ENCODE data around the gene PGBD5.

Gene PGBD5

DNA sequence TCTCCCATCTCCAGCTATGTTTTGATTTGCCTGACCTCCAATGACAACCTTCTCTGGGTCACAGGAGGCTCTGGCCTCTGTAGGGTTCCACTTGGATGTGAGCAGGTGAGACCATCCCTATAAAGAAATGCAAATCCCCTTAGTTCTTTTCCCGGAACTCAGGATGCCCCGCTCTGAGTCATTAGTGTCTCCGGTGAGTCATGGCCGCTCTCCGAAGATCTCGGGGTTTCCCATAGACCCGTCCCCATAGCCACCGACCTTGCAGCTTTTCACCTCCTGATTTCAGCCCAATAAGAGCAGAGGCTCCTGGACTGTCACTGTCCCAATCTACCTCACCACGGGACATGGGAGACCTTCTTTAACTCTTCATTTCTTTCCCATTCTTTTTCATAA, 98.2 kb downstream of the PGBD5 start:
- H3K4me3 ChIP-seq (ENCODE audit: low read depth, low read length) = no peak overlapping the region

DNA sequence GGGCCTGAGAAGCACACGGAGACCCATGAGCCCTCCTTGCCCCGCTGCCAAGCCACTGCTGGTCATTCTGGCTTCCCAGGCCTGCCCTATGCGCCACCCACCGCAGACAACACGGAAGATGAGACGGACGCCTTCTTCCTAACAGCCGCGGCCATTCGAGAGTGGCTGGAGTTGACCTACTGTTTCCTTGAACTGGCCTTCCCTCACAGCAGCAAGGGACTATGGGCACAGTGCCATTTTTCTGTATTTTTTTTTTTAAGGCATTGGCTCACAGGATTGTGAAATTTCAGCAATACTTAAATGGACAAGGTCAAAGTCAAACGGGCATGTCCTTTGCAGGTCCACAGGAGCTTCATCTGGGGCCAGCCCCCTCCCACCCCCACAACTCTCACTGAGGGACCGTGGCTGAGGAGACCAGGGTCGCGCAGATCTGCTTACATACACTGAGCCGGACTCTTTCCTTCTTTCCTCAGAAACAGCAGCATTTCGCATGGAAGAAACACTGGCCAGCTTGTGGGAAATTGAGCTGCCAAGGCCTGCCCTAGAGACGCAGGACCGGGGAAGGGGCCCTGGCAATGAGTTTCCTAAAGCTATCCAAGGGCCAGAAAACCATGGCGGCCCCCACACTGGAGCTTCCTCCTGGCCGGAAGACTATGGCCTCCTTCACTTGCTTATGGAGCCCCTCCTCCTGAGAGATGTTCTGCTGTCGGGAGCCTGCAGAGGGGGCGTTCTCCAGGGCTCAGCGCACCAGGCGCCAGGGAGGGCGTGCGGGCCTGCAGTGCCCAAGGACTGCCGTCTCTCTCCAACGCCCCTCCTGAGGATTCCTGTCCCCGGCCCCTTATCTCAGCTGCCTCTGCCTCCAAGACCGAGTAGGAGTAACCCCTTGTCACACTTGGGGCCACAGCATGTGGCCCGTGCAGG, 98.9 kb downstream of the PGBD5 start:
- no peak overlapping the region for H3K4me3 ChIP-seq (ENCODE audit: low read depth, low read length)

DNA sequence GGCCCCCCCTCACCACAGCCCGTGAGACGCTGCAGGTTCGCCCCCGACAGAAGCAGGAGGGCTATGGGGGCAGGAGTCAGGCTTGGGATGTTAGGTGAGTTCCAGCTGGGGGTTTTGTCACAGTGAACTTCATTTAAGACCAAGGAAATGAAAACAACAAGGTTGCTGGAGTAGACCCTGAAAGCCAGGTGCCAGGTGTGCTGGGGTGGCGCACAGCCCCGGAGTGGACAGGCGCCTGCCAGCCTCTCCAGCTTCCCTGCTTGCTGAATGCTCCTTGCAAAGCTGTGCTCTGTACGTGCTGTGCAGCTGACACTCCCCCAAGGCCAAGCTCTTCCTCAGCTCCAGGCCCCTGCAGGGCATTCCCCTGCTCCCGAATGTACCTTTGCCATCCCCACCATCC, 102.4 kb downstream of the PGBD5 start:
- no peak overlapping the region for H3K4me3 ChIP-seq (ENCODE audit: low read depth, low read length)

DNA sequence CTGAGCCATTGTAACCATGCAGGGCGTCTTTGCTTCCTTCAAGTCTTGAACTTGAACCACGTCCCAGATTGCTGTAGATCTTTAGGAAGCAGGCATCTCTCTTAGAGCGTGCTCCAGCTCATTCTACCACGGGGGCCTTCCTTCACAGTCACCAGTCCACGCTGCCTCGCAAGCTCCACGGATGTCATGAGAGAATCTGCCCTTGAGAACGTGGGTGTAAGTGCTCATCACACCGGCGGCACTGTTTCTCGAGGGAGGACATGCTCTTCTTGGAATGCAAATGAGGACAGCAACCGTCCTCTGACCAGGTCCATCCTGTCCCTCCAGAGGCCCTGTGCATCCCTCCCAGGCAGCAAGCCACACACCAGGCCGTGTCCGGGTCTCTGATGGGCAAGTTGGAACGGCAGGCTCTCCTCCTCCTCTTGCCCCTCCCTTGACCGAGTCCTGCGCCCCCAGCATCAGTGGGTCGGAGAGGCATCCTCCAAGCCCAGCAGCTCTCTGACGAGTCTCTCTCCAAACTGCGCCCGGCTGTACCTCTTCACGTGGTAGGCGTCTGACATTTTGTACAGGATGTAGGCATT, 103.1 kb downstream of the PGBD5 start:
- H3K4me3 ChIP-seq (ENCODE audit: low read depth, low read length) = no peak overlapping the region

DNA sequence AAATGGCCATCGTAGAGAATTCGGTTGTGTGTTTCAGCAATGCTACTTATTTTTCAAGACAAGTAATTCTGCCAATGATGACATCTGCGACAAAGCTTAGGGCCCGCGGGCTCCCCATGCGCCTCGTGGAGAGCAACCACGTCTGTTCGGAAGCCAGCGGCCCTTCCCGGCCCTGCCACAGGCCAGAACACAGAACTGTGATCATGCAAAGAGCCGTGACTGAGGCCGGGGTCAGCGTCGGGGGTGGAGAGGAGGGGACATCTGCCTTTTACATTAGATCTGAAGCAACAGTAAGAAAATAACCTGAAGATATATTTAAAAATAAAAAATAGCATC, 103.7 kb downstream of the PGBD5 start:
- no peak overlapping the region for H3K4me3 ChIP-seq (ENCODE audit: low read depth, low read length)

DNA sequence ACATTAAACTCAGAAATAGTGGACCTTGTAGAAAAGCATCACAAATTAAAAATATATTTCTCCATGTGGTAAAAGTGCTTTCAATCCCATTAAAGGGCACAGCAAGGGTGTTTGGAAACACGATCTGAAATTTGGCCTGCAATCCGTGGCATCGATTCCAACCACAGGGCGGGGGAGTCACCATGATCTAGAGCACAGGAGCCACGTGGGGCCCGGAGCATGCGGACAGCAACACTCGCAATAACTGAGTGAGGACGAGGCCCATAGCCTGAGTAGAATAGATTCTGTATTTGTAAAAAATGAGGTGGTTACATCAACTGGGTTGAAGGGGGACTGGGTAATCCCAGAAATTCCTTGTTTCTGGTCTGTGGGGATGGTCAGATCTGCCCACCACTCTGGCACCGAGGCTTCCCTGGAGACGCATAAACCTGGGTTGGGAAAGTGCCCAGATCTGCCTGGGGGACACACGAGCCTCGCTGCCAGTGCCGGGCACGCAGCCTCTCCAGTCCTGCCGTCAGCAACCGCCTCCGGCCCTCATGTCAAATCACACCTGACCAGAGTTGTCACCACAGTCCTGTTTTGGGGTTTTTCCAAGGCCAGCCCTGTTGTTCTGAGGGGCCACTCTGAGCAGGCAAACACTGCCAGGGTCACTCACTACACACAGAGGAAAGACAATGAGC, 104.3 kb downstream of the PGBD5 start:
- no peak overlapping the region for H3K4me3 ChIP-seq (ENCODE audit: low read depth, low read length)

DNA sequence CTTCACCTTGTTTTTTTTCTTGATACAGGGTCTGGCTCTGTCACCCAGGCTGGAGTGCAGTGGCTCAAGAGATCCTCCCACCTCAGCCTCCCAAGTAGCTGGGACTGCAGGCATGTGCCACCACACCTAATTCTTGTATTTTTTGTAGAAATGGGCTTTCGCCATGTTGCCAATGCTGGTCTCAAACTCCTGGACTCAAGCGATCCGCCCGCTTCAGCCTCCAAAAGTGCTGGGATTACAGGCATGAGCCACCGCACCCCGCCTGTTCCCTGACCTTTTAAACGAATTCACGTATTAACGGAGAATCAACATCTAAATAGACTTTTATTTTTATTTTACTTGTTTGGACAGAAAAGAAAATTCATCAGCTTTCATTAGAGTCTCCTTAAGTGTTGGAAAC, 104.8 kb downstream of the PGBD5 start:
- no peak overlapping the region for H3K4me3 ChIP-seq (ENCODE audit: low read depth, low read length)

DNA sequence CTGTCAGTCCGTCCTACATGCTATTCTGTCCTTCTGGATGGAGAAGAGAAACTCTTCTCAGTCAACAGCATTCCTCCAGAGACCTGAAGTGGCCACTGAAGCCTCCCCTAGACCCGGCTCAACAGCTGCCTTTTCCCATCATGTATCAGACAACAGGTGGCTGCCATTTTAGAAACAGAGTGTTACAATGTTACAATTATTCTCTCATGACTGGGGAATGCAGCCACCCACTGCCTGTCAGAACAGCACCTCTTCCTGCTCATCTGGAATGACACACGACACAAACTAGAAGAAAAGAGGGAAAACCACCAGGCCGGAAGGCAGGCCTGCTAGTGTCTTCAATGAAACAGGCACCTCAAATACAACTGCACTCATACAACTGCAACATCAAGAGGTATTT, 105.3 kb downstream of the PGBD5 start:
- H3K4me3 ChIP-seq (ENCODE audit: low read depth, low read length) = no peak overlapping the region

DNA sequence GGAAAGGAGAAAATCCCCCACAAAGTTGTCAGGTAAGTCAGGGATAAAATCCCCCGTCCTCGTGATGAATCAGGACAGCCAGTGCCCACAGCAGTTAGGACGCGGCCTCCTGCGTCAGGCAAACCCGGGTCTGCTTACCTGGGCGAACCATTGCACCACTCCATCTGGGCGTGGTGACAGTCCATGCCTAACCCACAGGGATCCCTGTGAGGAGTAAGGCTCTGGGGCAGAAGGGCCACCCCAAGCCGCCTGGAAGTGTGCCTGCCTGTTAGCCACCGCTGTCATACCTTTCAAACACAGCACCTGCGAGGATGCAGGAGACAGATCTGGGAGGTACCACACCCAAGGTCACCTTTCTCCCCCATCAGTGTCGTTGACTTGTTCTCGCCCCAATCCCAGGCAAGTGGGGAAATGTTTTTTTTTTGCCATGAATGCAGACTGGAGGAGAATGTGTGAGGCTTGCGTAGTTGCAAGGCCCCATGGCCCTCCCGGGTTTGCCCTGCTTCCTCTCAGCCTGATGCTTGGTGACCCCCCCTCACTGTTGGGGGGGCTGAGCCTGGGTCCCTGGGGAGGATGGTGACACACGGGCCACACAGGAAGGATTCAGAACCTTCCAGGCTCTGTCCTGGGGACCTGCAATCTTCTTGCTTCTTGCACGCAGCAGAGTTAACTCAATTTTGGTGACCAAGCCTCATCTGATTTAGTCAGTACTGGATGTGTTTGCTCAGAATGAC, 107.0 kb downstream of the PGBD5 start:
- no peak overlapping the region for H3K4me3 ChIP-seq (ENCODE audit: low read depth, low read length)

DNA sequence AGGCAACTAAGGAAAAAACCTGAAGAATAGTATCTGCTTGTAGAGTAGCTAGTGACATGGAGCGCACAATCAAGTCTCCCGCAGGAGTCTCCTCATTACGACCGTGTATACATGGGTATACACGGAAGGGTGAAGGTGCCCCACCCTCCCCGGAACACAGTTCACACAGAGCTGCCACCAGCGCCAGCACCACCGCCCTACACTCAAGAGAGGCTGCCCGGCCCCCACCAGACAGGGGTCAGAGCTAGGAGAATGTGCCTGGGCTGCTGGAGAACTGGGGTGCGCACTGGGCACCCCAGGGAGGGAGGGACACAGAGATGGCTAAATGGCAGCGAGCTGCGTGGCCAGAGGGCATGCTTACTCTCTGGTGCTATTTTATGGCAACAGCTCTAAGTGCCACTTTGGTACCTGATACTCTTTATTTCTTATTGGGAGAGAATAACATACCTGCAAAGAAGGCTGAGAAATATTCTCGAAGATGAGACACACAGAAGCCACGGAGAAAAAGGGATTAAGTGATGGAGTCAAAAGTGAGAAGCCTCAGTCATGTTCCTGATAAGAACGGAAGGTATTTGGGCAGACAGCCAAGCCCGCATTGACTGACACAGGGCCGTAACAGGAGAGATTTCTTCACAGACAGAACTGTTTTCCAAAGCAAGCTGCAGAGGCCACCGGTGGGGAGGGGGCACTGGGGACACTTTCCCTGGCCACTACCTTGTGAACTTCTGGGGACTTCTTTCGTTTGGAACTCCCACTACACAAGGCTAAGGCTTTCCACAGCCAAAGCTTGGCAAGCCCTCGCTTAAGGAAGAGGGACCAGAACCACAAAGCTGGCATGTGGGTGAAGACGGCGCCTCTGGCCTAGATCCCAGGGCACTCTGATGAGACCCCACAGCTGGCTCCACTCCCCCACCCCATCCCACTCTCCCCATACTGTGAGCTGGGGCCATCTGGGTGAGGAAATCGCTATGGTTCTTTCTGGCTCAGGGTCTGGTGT, 108.0 kb downstream of the PGBD5 start:
- H3K4me3 ChIP-seq (ENCODE audit: low read depth, low read length) = no peak overlapping the region

DNA sequence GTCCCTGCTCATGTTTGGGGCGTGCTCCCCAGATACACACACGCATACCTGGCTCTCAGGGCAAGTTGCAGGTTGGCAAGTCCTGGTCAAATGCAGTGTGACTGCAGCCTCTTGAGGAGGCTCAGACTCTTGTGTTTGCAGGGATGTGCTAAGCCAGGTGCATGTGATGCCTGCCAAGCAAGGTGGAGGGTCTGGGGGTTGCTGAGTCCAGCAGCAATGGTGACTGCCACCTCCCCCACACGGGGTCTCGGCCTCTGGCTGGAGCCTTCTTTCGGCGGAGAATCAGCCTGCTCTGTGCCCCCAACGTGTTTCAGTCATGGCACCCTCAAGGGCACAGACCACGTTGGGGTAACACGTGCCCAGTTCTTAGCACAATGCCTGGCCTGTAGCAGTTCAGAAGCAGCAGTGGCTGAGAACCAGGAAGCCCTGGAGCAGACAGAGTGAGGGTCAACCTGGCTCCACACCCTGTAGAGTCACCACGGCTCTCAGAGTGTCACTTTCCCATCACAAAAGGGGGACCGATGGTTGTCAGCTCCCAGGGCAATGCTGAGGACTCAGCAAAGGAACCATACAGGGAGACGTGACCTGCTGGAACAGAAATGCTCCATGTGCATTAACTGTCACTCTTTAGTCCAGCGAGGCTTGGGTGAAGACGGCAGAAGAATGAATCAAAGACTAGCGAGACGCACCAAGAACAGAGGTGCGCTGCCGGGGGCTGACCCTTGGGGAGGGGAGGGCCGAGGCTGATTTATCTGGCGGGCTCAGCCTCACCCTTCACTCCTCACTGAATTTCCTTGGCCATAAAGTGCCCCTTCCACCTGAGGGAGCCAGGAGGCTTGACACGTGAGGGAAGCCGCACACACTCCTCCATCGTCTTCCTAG, 109.0 kb downstream of the PGBD5 start:
- H3K4me3 ChIP-seq (ENCODE audit: low read depth, low read length) = no peak overlapping the region

DNA sequence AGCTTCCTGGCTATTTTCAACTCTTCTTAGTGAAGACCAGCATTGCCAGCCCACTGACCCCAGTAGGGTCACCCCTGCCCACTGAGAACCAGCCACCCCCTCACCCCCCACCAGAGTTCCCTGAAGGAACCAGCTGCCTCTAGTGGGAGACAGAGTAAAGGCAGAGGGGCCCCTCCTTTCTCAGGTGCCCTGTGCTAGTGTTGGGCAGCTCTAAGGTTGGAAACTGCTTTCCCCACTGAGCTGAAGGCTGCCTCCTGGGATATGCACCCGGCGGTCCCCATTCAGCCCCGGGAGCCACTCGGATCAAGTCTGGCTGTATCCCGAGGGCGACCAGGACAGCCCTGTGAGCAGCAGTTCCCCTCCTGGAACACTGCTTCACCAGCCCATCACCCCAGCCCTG, 111.0 kb downstream of the PGBD5 start:
- H3K4me3 ChIP-seq (ENCODE audit: low read depth, low read length) = no peak overlapping the region

DNA sequence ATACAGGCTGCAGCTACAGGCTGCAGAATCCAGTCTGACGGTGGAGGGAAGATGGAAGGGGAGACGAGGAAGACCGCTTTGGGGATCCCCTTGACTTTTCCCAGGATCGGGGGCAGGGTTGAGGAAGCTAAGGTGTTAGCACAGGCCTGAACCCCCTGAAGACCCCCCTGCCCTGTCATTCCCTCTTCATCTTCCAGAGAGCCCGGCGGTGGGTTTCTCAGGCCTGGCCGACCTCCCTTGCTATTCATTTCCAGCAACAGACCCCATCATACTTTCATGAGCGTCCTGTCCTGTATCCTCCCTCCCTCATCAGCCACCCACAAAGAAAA, 112.0 kb downstream of the PGBD5 start:
- no peak overlapping the region for H3K4me3 ChIP-seq (ENCODE audit: low read depth, low read length)

DNA sequence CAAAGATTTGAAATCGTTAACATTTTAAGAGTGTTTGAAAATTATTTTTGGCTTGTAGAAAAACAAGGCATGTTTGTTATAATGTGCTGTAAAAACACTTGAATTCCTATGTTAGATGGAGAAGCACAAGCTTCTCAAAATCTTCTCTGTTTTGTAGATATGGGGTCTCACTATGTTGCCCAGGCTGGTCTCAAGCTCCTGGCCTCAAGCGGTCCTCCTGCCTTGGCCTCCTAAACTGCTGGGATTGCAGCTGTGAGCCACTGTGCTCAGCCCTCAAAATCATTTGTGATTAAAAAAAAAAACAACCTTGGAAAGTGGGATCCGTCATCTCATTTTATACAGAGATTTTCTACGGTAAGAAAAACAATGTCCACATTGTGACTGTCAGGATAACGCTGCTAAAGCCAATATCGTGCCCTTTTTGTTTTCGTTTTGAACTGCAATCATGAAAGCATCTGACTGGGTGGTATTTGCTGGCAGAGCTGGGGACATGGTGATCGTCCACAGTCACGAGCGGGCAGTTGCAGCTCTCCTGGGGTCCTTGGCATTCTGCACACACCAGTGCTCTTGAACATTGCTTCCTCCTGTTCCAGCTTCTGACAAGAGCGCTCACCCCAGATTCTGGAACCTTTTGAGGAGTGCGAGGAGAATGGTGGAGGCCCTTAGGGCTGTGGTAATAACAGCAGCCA, 112.5 kb downstream of the PGBD5 start:
- H3K4me3 ChIP-seq (ENCODE audit: low read depth, low read length) = no peak overlapping the region

DNA sequence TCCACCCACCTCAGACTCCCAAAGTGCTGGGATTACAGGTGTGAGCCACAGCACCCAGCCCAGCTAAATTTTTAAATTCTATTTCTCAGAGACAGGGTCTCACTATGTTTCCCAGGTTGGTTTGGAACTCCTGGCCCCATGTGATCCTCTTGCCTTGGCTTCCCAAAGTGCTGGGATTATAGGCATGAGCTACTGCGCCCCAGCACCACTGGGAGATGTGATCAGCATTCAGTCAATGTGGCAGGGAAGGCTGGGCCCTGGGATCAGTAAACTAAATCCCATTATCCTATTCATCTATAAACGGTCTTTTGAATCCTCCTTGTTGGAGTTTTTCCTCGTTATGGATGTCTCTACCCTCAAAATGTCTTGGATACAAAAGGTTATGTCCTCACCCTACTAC, 113.5 kb downstream of the PGBD5 start:
- H3K4me3 ChIP-seq (ENCODE audit: low read depth, low read length) = no peak overlapping the region

DNA sequence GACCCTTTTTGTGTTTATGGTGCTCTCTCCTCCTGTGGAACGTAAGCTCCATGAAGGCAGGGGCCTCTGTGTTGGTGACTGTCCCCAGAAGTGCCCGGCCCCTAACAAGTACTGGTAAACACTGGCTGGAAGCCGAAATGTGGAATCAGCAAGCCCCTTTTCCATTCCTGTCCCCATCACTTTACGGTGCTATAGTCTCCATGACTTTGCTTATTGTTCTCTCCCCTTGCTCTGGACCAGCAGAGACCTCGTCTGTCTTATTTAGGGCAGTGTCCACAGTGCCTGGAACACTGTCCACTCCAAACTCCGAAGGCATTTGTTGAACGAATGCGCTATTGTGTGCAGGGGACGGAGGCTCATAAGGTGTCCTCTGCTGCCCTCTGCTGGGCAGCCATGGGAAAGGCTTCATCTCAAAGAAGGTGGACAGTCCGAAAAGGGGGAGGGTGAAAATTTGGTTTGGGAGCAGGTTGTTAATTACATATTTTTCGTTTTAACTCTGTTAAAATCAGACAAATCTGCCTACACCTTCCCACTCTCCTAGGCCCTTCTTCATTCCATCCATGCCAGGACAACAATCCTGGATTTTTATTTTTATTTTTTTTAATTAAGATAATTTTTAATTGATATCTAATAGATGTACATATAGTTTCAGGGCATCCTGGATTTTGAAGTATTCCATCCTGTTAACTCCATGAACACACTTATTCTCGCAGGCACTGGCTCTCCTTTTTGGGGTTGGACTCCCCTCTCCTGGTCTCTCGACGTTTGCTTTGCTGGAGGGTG, 115.6 kb downstream of the PGBD5 start:
- no peak overlapping the region for H3K4me3 ChIP-seq (ENCODE audit: low read depth, low read length)

DNA sequence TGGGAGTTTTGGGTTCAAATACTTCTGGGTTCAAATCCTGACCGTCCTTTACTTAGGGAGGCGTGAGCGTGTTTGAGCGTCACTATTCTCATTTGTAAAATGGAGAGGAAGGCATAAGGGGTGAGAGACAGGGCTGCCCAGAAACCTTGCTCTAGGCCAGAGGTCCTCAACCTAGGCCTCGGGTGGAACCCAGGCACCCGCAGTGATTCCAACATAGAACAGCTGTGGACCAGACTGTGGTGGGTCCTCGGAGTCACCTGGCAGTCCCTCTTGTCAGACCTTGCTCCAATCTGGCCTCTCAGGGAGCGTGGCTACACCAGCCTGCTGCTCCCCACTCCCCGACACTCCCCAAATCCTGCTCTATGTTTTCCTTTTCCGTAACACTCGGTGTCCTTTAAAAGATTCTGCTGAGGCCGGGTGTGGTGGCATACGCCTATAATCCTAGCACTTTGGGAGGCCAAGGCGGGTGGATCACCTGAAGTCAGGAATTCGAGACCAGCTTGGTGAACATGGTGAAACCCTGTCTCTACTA, 116.4 kb downstream of the PGBD5 start:
- no peak overlapping the region for H3K4me3 ChIP-seq (ENCODE audit: low read depth, low read length)

DNA sequence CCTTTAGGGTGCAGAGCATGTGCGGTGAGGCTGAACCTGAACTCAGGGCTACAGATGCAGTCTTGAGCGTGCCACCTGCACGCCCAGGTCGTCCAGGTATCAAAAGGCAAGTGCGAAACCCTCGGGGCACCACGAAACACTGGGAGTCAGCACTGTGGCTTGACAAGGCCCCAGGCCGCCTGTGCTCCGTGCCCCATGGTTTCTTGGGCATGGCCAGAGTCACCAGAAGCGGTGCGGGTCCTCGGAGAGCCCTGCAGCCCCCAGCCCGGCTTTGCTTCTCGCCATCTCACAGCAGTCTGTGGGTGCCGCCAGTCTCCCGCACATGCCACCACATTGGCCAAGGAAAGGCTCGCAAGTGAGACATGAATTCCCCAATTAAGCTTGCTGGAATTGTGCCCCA, 117.3 kb downstream of the PGBD5 start:
- no peak overlapping the region for H3K4me3 ChIP-seq (ENCODE audit: low read depth, low read length)
